ENCODE results near the gene PRSS57.
A peak's percentile ranks its signal among the peaks of the same experiment; 100 is the strongest.
"Not testable (repeated sequence)": the region's sequence is repeated elsewhere in the genome, so short reads cannot be mapped to it uniquely, and the experiment has no call there.

The PRSS57 gene

GRCh38 chr19:737591-738093, 42.4 kb upstream of the PRSS57 start:
- peak; percentile 73 for TF ChIP-seq CTCF (conservative IDR thresholded peaks at IDR 0.05)

DNA sequence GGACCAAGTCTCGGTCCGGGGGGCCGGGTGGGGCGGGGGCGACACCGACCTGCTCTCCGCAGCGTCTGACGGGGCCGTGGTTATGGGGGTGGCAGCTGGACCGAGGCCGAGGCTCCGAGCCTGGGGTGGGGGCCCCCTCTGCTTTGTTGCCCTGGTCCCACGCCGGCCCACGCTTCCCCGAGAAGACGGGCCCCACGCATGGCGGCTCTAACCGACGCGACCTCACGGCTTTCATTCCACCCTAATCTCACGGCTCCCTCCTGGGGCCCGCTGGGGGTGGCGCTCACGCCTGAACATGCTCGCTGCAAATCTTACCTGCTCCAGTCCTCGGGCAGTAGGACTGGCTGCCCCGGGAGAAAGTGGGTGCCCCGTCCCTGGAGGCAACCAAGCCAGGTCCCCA, 40.9 kb upstream of the PRSS57 start:
- no peak overlapping the region for H3K27ac ChIP-seq
- TF ChIP-seq CTCF (conservative IDR thresholded peaks at IDR 0.05): no peak

More at GRCh38 chr19:737591-738093, 42.4 kb upstream of the PRSS57 start:
- no peak overlapping the region for H3K27ac ChIP-seq

DNA sequence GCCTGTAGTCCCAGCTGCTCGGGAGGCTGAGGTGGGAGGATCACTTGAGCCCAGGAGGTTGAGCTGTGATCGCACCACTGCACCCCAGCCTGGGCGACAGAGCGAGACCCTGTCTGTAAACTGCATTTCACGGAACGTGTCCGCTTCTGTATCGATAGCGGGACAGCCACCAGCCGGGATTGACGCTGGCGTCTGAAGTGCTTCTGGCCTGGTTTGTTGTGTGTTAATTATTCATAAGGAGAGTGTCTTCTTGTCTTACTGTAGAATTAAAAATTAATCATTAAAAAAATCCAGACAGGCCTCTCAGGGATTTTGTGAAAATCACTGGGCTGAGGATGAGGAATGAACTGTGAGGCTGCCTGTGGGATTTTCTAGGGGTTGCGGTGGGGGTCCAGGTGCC, 39.5 kb upstream of the PRSS57 start:
- H3K27ac ChIP-seq: no peak overlapping the region
- TF ChIP-seq CTCF (conservative IDR thresholded peaks at IDR 0.05): no peak

GRCh38 chr19:732148-733069, 37.2 kb upstream of the PRSS57 start:
- no peak overlapping the region for H3K27ac ChIP-seq
- no peak for TF ChIP-seq CTCF (conservative IDR thresholded peaks at IDR 0.05)

DNA sequence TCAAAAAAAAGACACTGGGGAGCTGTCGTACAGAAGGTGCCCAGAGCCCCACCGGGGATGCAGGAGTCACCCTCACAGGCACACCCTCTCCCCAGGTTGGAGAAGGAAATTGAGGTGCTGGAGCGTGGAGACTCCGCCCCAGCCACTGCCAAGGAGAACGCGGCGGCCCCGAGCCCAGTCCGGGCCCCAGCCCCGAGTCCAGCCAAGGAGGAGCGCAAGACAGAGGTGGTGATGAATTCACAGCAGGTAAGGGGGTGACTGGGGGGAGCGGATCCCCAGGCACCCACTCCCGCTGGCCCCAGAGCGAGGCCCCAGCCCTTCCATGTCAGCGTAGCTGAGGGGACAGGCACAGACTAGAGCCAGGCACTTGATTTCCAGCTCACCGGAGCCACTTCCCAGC, 35.7 kb upstream of the PRSS57 start:
- no peak for TF ChIP-seq CTCF (conservative IDR thresholded peaks at IDR 0.05)
- no peak overlapping the region for H3K27ac ChIP-seq

- H3K27ac ChIP-seq: no peak overlapping the region
- no peak for TF ChIP-seq CTCF (conservative IDR thresholded peaks at IDR 0.05)
Measured at GRCh38 chr19:729965-730668, 34.9 kb upstream of the PRSS57 start.

GRCh38 chr19:729564-729963, 34.3 kb upstream of the PRSS57 start:
- H3K27ac ChIP-seq: not testable (repeated sequence)
